ENCODE measurements around the gene TBC1D20.

The TBC1D20 gene

GRCh38 chr20:389220-389619, 73.1 kb downstream of the TBC1D20 start:
- TF ChIP-seq, protein P1, sequence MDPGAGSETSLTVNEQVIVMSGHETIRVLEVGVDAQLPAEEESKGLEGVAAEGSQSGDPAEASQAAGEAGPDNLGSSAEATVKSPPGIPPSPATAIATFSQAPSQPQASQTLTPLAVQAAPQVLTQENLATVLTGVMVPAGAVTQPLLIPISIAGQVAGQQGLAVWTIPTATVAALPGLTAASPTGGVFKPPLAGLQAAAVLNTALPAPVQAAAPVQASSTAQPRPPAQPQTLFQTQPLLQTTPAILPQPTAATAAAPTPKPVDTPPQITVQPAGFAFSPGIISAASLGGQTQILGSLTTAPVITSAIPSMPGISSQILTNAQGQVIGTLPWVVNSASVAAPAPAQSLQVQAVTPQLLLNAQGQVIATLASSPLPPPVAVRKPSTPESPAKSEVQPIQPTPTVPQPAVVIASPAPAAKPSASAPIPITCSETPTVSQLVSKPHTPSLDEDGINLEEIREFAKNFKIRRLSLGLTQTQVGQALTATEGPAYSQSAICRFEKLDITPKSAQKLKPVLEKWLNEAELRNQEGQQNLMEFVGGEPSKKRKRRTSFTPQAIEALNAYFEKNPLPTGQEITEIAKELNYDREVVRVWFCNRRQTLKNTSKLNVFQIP (CRISPR knock-in tag; IDR thresholded peaks at IDR 0.05; ENCODE audit: borderline replicate concordance, low read depth) = no peak
- TF ChIP-seq CSRNP3 (CRISPR knock-in tag; IDR thresholded peaks at IDR 0.05) = no peak
- TF ChIP-seq ZC3H10 (CRISPR knock-in tag; IDR thresholded peaks at IDR 0.05) = no peak
- TF ChIP-seq TCF4 (CRISPR knock-in tag; IDR thresholded peaks at IDR 0.05; ENCODE audit: borderline replicate concordance) = no peak
- no peak for TF ChIP-seq CSDC2 (CRISPR knock-in tag; IDR thresholded peaks at IDR 0.05)
- no peak for TF ChIP-seq OSR1 (CRISPR knock-in tag; IDR thresholded peaks at IDR 0.05)
- TF ChIP-seq ZFP3 (CRISPR knock-in tag; IDR thresholded peaks at IDR 0.05) = no peak
- no peak for TF ChIP-seq ZNF70 (CRISPR knock-in tag; IDR thresholded peaks at IDR 0.05)
- ATAC-seq = no peak

DNA sequence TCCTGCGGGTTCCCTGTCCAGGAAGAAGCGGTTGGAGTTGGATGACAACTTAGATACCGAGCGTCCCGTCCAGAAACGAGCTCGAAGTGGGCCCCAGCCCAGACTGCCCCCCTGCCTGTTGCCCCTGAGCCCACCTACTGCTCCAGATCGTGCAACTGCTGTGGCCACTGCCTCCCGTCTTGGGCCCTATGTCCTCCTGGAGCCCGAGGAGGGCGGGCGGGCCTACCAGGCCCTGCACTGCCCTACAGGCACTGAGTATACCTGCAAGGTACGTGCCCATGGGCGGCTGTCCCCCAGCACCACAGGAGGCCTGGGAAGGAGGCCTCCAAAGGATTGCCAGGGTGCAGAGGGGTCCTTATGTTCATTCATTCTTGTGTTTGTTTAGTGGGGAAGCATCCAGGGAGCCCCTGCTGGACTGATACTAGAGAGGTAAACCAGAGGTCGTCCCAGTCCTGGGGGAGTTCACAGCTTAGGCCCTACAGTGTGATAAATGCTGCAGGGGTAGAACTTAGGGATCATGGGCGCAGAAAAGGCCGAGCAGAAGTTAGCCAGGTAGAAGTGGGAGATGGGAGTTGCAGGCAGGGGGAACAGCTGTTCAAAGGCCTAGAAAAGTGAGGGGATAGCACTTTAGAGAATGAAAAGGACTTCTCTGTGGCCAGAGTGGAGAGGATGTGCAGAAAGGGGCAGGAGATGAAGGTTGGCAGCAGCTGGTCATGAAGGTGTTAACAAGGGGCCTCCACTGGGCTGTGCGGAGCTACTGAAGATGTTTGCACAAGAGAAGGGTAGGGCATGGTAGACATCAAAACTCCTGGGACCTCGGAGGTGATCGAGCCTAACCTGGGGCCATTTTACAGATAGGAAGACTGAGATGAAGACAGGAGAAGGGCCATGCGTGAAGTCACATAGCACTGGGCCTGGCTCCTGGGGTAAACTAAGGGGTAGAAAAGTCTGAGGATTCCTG, 74.0 kb downstream of the TBC1D20 start:
- no peak for ATAC-seq
- TF ChIP-seq ISL1 (CRISPR knock-in tag; IDR thresholded peaks at IDR 0.05) (no peak), TCF4 (CRISPR knock-in tag; IDR thresholded peaks at IDR 0.05; ENCODE audit: borderline replicate concordance) (no peak), ZNF70 (CRISPR knock-in tag; IDR thresholded peaks at IDR 0.05) (no peak), PPARA (CRISPR knock-in tag; IDR thresholded peaks at IDR 0.05; ENCODE audit: borderline replicate concordance) (no peak), CSRNP3 (CRISPR knock-in tag; IDR thresholded peaks at IDR 0.05) (no peak), ZNF8 (CRISPR knock-in tag; IDR thresholded peaks at IDR 0.05) (no peak), RARB (CRISPR knock-in tag; IDR thresholded peaks at IDR 0.05) (no peak), ARNTL (CRISPR knock-in tag; IDR thresholded peaks at IDR 0.05; ENCODE audit: borderline replicate concordance, low read depth) (no peak), SNAI2 (CRISPR knock-in tag; IDR thresholded peaks at IDR 0.05) (no peak), BACH2 (CRISPR knock-in tag; IDR thresholded peaks at IDR 0.05; ENCODE audit: borderline replicate concordance) (no peak), PATZ1 (CRISPR knock-in tag; IDR thresholded peaks at IDR 0.05; ENCODE audit: borderline replicate concordance) (no peak), TOX (CRISPR knock-in tag; IDR thresholded peaks at IDR 0.05; ENCODE audit: borderline replicate concordance) (no peak), ZFP3 (CRISPR knock-in tag; IDR thresholded peaks at IDR 0.05) (no peak), ZC3H10 (CRISPR knock-in tag; IDR thresholded peaks at IDR 0.05) (no peak), CSDC2 (CRISPR knock-in tag; IDR thresholded peaks at IDR 0.05) (no peak), ESRRG (CRISPR knock-in tag; IDR thresholded peaks at IDR 0.05) (no peak), ZNF565 (CRISPR knock-in tag; conservative IDR thresholded peaks at IDR 0.05; ENCODE audit: low read depth) (no peak), GLIS3 (CRISPR knock-in tag; IDR thresholded peaks at IDR 0.05) (no peak)
- TF ChIP-seq, protein P2, sequence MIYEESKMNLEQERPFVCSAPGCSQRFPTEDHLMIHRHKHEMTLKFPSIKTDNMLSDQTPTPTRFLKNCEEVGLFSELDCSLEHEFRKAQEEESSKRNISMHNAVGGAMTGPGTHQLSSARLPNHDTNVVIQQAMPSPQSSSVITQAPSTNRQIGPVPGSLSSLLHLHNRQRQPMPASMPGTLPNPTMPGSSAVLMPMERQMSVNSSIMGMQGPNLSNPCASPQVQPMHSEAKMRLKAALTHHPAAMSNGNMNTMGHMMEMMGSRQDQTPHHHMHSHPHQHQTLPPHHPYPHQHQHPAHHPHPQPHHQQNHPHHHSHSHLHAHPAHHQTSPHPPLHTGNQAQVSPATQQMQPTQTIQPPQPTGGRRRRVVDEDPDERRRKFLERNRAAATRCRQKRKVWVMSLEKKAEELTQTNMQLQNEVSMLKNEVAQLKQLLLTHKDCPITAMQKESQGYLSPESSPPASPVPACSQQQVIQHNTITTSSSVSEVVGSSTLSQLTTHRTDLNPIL (CRISPR knock-in tag; IDR thresholded peaks at IDR 0.05; ENCODE audit: low read depth) = no peak
- TF ChIP-seq, protein P1 (CRISPR knock-in tag; IDR thresholded peaks at IDR 0.05; ENCODE audit: borderline replicate concordance, low read depth) = no peak
